ENCODE measurements around the gene ESYT1. TPM values are rescaled to one million over a fixed set of nuclear protein-coding genes. Genes with fewer than 3 reads are reported as not detected.

Gene ESYT1
- total RNA-seq, 1 donor from 2014 or later = 75.3 TPM

DNA sequence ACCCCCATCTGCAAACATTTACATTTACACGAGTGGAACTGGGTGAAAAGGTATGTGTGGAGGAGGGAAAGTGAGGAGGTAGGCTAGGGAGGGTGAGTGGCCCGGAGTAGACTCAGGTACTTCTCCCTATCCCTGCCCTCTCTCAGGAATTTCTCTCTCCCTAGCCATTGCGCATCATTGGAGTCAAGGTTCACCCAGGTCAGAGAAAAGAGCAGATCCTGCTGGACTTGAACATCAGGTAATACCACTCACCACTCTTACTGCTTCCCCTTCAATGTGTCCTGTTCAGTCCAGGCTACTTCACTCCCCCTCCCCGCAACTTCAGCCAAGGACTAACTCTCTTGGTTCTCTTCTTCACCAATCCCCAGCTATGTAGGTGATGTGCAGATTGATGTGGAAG lies 2.8 kb downstream of the ESYT1 start:
- no peak for DNase-seq (ENCODE audit: low spot score)
- peaks cover 8% of the 10 kb centered on the region for H3K36me3 ChIP-seq
- peaks cover 23% of the 10 kb centered on the region for H3F3A ChIP-seq (ENCODE audit: low read depth)
- peaks cover 18% of the 10 kb centered on the region for H3K4me1 ChIP-seq
- H3K4me3 Mint-ChIP-seq = peak overlapping the region; percentile 99
- H3K27me3 ChIP-seq = no peaks in the 10 kb centered on the region
- no peak overlapping the region for H3K9ac ChIP-seq
- H4K20me1 ChIP-seq (ENCODE audit: low read depth) = peaks cover 16% of the 10 kb centered on the region
- peaks cover 35% of the 10 kb centered on the region for H3K4me1 Mint-ChIP-seq
- no peak for TF ChIP-seq EZH2 (IDR thresholded peaks at IDR 0.05)
- H3K27me3 Mint-ChIP-seq (ENCODE audit: insufficient read depth, low read depth) = peaks cover 14% of the 10 kb centered on the region
- H3K27ac ChIP-seq = no peak overlapping the region
- H3K36me3 Mint-ChIP-seq = peaks cover 39% of the 10 kb centered on the region
- peaks cover 33% of the 10 kb centered on the region for H3K79me2 ChIP-seq (ENCODE audit: low read depth)
- H3K9me3 ChIP-seq (ENCODE audit: low read depth) = no peaks in the 10 kb centered on the region
- no peak overlapping the region for H3K4me2 ChIP-seq
- H3K9me3 Mint-ChIP-seq = no peaks in the 10 kb centered on the region
- no peak overlapping the region for H2AFZ ChIP-seq (replicated peaks)
- no peak overlapping the region for H3K4me3 ChIP-seq
- no peak overlapping the region for H3K27ac Mint-ChIP-seq

DNA sequence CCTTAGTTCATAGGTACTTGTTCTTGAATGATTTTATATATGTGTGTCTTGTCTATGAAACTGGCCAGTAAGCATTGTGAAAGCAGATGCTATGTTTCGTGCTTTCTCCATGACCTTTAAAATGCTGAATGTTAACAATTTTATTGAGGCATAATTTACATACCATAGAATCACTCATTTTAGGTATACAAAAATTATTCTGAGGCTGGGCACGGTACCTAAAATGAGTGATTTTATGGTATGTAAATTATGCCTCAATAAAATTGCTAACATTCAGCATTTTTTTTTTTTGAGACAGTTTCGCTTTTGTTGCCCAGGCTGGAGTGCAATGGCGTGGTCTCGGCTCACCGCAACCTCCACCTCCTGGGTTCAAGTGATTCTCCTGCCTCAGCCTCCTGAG lies 6.8 kb downstream of the ESYT1 start:
- Histone ChIP-seq H4K20me1 (ENCODE audit: low read depth) (peaks cover 8% of the 10 kb centered on the region), H3K27me3 (no peaks in the 10 kb centered on the region), H3F3A (ENCODE audit: low read depth) (no peaks in the 10 kb centered on the region), H3K4me1 (peaks cover 1% of the 10 kb centered on the region), H3K79me2 (ENCODE audit: low read depth) (peaks cover 13% of the 10 kb centered on the region), H3K36me3 (peaks cover 11% of the 10 kb centered on the region), H3K4me2 (no peak overlapping the region), H3K9me3 (ENCODE audit: low read depth) (no peaks in the 10 kb centered on the region), H3K27ac (no peak overlapping the region), H2AFZ (replicated peaks) (no peak overlapping the region), H3K4me3 (no peak overlapping the region), H3K9ac (no peak overlapping the region)
- peaks cover 18% of the 10 kb centered on the region for H3K27me3 Mint-ChIP-seq (ENCODE audit: insufficient read depth, low read depth)
- TF ChIP-seq, protein P1, sequence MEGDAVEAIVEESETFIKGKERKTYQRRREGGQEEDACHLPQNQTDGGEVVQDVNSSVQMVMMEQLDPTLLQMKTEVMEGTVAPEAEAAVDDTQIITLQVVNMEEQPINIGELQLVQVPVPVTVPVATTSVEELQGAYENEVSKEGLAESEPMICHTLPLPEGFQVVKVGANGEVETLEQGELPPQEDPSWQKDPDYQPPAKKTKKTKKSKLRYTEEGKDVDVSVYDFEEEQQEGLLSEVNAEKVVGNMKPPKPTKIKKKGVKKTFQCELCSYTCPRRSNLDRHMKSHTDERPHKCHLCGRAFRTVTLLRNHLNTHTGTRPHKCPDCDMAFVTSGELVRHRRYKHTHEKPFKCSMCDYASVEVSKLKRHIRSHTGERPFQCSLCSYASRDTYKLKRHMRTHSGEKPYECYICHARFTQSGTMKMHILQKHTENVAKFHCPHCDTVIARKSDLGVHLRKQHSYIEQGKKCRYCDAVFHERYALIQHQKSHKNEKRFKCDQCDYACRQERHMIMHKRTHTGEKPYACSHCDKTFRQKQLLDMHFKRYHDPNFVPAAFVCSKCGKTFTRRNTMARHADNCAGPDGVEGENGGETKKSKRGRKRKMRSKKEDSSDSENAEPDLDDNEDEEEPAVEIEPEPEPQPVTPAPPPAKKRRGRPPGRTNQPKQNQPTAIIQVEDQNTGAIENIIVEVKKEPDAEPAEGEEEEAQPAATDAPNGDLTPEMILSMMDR (IDR thresholded peaks at IDR 0.05) = no peak
- no peak for TF ChIP-seq EZH2 (IDR thresholded peaks at IDR 0.05)
- H3K4me3 Mint-ChIP-seq = no peak overlapping the region
- H3K4me1 Mint-ChIP-seq = peaks cover 12% of the 10 kb centered on the region
- no peaks in the 10 kb centered on the region for H3K9me3 Mint-ChIP-seq
- no peak for DNase-seq (ENCODE audit: low spot score)
- no peak overlapping the region for H3K27ac Mint-ChIP-seq
- H3K36me3 Mint-ChIP-seq = peaks cover 64% of the 10 kb centered on the region

DNA sequence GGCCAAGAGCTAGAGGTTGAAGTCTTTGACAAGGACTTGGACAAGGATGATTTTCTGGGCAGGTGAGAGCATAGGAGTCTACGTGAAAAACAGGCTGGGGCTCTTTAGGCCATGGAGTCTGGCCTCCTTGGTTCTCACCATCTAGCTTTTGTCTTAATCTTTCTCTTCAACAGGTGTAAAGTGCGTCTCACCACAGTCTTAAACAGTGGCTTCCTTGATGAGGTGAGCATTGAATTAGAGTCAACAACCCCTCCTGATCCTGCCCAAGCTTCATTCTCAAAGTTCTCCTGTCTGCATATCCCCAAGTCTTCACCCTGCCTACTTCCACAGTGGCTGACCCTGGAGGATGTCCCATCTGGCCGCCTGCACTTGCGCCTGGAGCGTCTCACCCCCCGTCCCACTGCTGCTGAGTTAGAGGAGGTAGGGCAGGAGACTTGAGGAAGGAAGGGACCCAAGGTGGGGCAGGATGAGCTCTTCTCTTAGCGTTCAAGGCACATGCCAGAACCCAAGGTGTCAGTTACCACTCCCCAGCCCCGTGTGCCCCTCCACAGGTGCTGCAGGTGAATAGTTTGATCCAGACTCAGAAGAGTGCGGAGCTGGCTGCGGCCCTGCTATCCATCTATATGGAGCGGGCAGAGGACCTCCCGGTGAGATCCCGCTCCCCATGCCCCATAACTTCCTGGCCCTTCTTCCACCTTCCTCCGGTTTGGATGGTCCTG lies 9.9 kb downstream of the ESYT1 start:
- Histone ChIP-seq H3K27ac (no peak overlapping the region), H3K9me3 (ENCODE audit: low read depth) (no peaks in the 10 kb centered on the region), H4K20me1 (ENCODE audit: low read depth) (no peaks in the 10 kb centered on the region), H3K9ac (no peak overlapping the region), H3F3A (ENCODE audit: low read depth) (no peaks in the 10 kb centered on the region), H3K27me3 (no peaks in the 10 kb centered on the region), H3K79me2 (ENCODE audit: low read depth) (no peaks in the 10 kb centered on the region), H2AFZ (replicated peaks) (no peak overlapping the region), H3K4me1 (no peaks in the 10 kb centered on the region), H3K4me3 (no peak overlapping the region), H3K4me2 (no peak overlapping the region), H3K36me3 (peaks cover 19% of the 10 kb centered on the region)
- Mint-ChIP-seq H3K27ac (no peak overlapping the region), H3K36me3 (peaks cover 55% of the 10 kb centered on the region), H3K9me3 (no peaks in the 10 kb centered on the region), H3K4me1 (peaks cover 3% of the 10 kb centered on the region), H3K27me3 (ENCODE audit: insufficient read depth, low read depth) (peaks cover 17% of the 10 kb centered on the region), H3K4me3 (peak overlapping the region; percentile 17)
- DNase-seq (ENCODE audit: low spot score) = no peak
- TF ChIP-seq EZH2phosphoT487 (IDR thresholded peaks at IDR 0.05) (no peak), EZH2 (IDR thresholded peaks at IDR 0.05) (no peak)
- TF ChIP-seq, protein P1 (IDR thresholded peaks at IDR 0.05) = no peak

Measured in neural progenitor cell (in vitro differentiated cells).